HEK293T (cell line): Measurements from ENCODE around the gene SON.

Experiments used
- ARNT ChIP-seq: fragments of 450-650 bp; IDR thresholded peaks from 2 replicates; pipeline ENCODE4 v1.6.1; 2017; ENCODE audit warnings: mild to moderate bottlenecking
- BHLHE40 ChIP-seq: fragments of 450-650 bp; IDR thresholded peaks from 2 replicates; pipeline ENCODE4 v1.6.1; 2016; ENCODE audit warnings: mild to moderate bottlenecking, moderate library complexity, borderline replicate concordance
- CTBP1 ChIP-seq: fragments of 450-650 bp; IDR thresholded peaks from 2 replicates; pipeline ENCODE4 v1.6.1; 2016; ENCODE audit warnings: borderline replicate concordance
- ELF4 ChIP-seq: fragments of 450-650 bp; IDR thresholded peaks from 2 replicates; pipeline ENCODE4 v1.6.1; 2017; ENCODE audit warnings: antibody characterized with exemption
- FOXM1 ChIP-seq: fragments of 450-650 bp; IDR thresholded peaks from 2 replicates; pipeline ENCODE4 v1.6.1; 2017; ENCODE audit warnings: mild to moderate bottlenecking, borderline replicate concordance
- HDGF ChIP-seq: fragments of 450-650 bp; IDR thresholded peaks from 2 replicates; pipeline ENCODE4 v1.6.1; 2017; ENCODE audit warnings: antibody characterized with exemption, borderline replicate concordance
- PKNOX1 ChIP-seq: fragments of 450-650 bp; IDR thresholded peaks from 2 replicates; pipeline ENCODE4 v1.6.1; 2016
- SP1 ChIP-seq: fragments of 450-650 bp; IDR thresholded peaks from 2 replicates; pipeline ENCODE4 v1.6.1; 2017
- SUZ12 ChIP-seq: fragments of 450-650 bp; IDR thresholded peaks from 2 replicates; pipeline ENCODE4 v1.6.1; 2016; ENCODE audit warnings: mild to moderate bottlenecking
- TARDBP ChIP-seq: fragments of 450-650 bp; IDR thresholded peaks from 2 replicates; pipeline ENCODE4 v1.6.1; 2016

GRCh38 chr21:33512481-33512880 lies 30.4 kb upstream of the SON start:
- TF ChIP-seq CTBP1 (no peak), ELF4 (no peak), HDGF (no peak), FOXM1 (no peak), ARNT (no peak), SUZ12 (no peak), BHLHE40 (no peak), SP1 (no peak), PKNOX1 (no peak), TARDBP (no peak)
